GM12874 (cell line): Measurements from ENCODE around the gene XG.

Experiments
- CTCF ChIP-seq: IDR thresholded peaks from 2 replicates; pipeline ENCODE4 v1.5.1; 2011; ENCODE audit warnings: low read depth, mild to moderate bottlenecking, control low read depth, low read length, moderate library complexity; ENCODE audit not compliant: insufficient read depth

The XG gene

GRCh38 chrX:2766906-2767305 lies 15.1 kb downstream of the XG start:
- no peak for TF ChIP-seq CTCF

GRCh38 chrX:2767631-2768455 lies 16.0 kb downstream of the XG start:
- no peak for TF ChIP-seq CTCF

GRCh38 chrX:2769615-2770014 lies 17.8 kb downstream of the XG start:
- TF ChIP-seq CTCF: no peak

GRCh38 chrX:2774057-2774456 lies 22.2 kb downstream of the XG start:
- TF ChIP-seq CTCF: no peak

DNA sequence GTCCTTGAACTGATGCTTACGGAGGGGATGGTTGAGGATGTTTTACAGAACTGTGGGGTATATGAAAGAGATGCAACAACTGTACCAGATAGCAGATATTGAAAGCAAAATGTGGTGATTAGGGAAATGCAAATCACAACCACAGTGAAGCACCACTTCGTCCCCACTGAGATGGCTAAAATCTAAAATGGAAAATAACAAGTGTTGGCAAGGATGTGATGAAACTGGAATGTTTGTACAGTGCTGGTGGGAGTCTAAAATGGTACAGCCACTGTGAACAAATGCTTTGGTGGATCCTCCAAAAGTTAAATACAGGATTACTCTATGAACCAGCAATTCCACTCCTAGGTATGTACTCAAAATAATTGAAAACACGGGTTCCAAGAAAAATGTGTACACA lies 22.9 kb downstream of the XG start:
- TF ChIP-seq CTCF: no peak

DNA sequence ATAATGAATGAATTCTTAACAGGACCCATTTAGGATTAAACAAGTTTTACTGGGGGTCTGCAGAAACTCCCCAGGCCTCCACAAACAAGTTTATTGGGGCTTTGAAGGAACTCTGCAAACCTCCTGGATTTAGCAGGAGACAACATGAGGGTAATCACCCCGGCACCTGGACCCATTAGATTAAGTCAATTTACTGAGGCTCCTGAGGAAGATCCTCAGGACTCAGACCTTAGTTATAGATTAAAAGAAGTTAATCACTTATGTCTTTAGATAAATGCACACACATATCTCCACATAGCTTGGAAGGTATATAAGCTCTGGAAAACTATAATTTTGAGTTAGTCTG lies 29.4 kb downstream of the XG start:
- TF ChIP-seq CTCF: no peak

DNA sequence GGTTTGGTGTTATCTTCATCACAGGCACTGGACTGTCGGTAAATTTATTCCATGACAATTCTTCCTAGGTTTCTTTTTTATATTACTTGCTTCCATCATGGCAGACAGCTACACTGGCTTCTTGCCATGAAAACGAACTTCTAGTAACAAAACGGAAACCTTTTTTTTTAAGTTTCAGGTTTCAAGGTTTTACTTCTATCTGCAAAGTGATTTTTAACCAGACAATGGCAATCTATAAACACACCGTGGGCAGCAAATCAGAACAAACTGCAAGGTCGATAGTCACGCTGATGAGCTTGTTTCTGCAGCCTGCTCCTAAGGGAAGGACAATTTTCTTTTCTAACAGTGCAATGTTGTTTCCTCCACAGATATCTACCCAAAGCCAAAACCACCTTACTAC lies 29.9 kb downstream of the XG start:
- TF ChIP-seq CTCF: no peak
